ENCODE results near the gene DGKB. TPM values are rescaled to one million over a fixed set of nuclear protein-coding genes. Genes with fewer than 3 reads are reported as not detected.

Gene DGKB
- polyA plus RNA-seq, 1 experiment, result 0.04 TPM

GRCh38 chr7:14841086-14841485, 61.5 kb downstream of the DGKB start:
- ChIA-PET POLR2A (interaction anchor here (0.6 kb wide), 1 partner anchor 86 kb away, joined by 3 read pairs; no protein-coding TSS in a partner anchor), CTCF (interaction anchor here (0.6 kb wide), 1 partner anchor 150 kb away, joined by 3 read pairs; no protein-coding TSS in a partner anchor)
- Histone ChIP-seq H3K4me3 (ENCODE audit: low read depth, low read length) (no peak overlapping the region), H3K27me3 (ENCODE audit: control insufficient read depth, insufficient read depth, low read length) (no peaks in the 10 kb centered on the region), H3K9me3 (ENCODE audit: control insufficient read depth, insufficient read depth, low read length) (no peaks in the 10 kb centered on the region), H3K27ac (ENCODE audit: low read depth, low read length) (no peak overlapping the region)
- no peak for TF ChIP-seq CTCF (IDR thresholded peaks at IDR 0.05; ENCODE audit: low read depth, low read length)
- DNase-seq (ENCODE audit: low read depth, low spot score), result no peak

- ChIA-PET POLR2A (no interaction called here), CTCF (no interaction called here)
- no peak for DNase-seq (ENCODE audit: low read depth, low spot score)
- Histone ChIP-seq H3K4me3 (ENCODE audit: low read depth, low read length) (no peak overlapping the region), H3K9me3 (ENCODE audit: control insufficient read depth, insufficient read depth, low read length) (no peaks in the 10 kb centered on the region), H3K27ac (ENCODE audit: low read depth, low read length) (no peak overlapping the region), H3K27me3 (ENCODE audit: control insufficient read depth, insufficient read depth, low read length) (no peaks in the 10 kb centered on the region)
- no peak for TF ChIP-seq CTCF (IDR thresholded peaks at IDR 0.05; ENCODE audit: low read depth, low read length)
Measured at GRCh38 chr7:14839307-14839706, 63.2 kb downstream of the DGKB start.

GRCh38 chr7:14837216-14837615, 65.3 kb downstream of the DGKB start:
- TF ChIP-seq CTCF (IDR thresholded peaks at IDR 0.05; ENCODE audit: low read depth, low read length), result no peak
- ChIA-PET POLR2A (no interaction called here), CTCF (no interaction called here)
- Histone ChIP-seq H3K27ac (ENCODE audit: low read depth, low read length) (no peak overlapping the region), H3K9me3 (ENCODE audit: control insufficient read depth, insufficient read depth, low read length) (no peaks in the 10 kb centered on the region), H3K27me3 (ENCODE audit: control insufficient read depth, insufficient read depth, low read length) (no peaks in the 10 kb centered on the region), H3K4me3 (ENCODE audit: low read depth, low read length) (no peak overlapping the region)
- no peak for DNase-seq (ENCODE audit: low read depth, low spot score)

- no peaks in the 10 kb centered on the region for H3K27me3 ChIP-seq (ENCODE audit: control insufficient read depth, insufficient read depth, low read length)
- POLR2A ChIA-PET, result no interaction called here
- no peaks in the 10 kb centered on the region for H3K9me3 ChIP-seq (ENCODE audit: control insufficient read depth, insufficient read depth, low read length)
- CTCF ChIA-PET, result interaction anchor here (1.0 kb wide), 2 partner anchors 119 to 146 kb away, joined by 3 to 4 read pairs; no protein-coding TSS in a partner anchor
- H3K4me3 ChIP-seq (ENCODE audit: low read depth, low read length), result peak overlapping the region; percentile 36
- no peak overlapping the region for H3K27ac ChIP-seq (ENCODE audit: low read depth, low read length)
- peak; percentile 13 for DNase-seq (ENCODE audit: low read depth, low spot score)
- TF ChIP-seq CTCF (IDR thresholded peaks at IDR 0.05; ENCODE audit: low read depth, low read length), result no peak
Measured at GRCh38 chr7:14836571-14837189, 65.9 kb downstream of the DGKB start.

- Histone ChIP-seq H3K27me3 (ENCODE audit: control insufficient read depth, insufficient read depth, low read length) (no peaks in the 10 kb centered on the region), H3K9me3 (ENCODE audit: control insufficient read depth, insufficient read depth, low read length) (no peaks in the 10 kb centered on the region), H3K27ac (ENCODE audit: low read depth, low read length) (no peak overlapping the region), H3K4me3 (ENCODE audit: low read depth, low read length) (no peak overlapping the region)
- ChIA-PET POLR2A (no interaction called here), CTCF (interaction anchor here (0.6 to 1.0 kb wide), 3 partner anchors 118 to 1439 kb away, joined by 3 to 4 read pairs (median 3); no protein-coding TSS in a partner anchor)
- no peak for DNase-seq (ENCODE audit: low read depth, low spot score)
- no peak for TF ChIP-seq CTCF (IDR thresholded peaks at IDR 0.05; ENCODE audit: low read depth, low read length)
Measured at GRCh38 chr7:14836006-14836405, 66.5 kb downstream of the DGKB start.

Measured in AG04450 (cell line).